Measurements from ENCODE around the gene DLX2. TPM values are rescaled to one million over a fixed set of nuclear protein-coding genes. Genes with fewer than 3 reads are reported as not detected.

Gene DLX2
- total RNA-seq, 4 donors from 2014 or later = not detected

- Histone ChIP-seq H3K36me3 (no peaks in the 10 kb centered on the region), H3K9me3 (no peaks in the 10 kb centered on the region), H3K4me3 (peak overlapping the region in 1 of 2 donors; percentile 33), H3K27ac (no peak overlapping the region), H3K4me1 (peaks cover 0 to 13% of the 10 kb centered on the region in 2 donors), H3K27me3 (peaks cover 87 to 93% of the 10 kb centered on the region in 2 donors)
- DNase-seq = no peak
- TF ChIP-seq CTCF (IDR thresholded peaks at IDR 0.05) (no peak), POLR2A (IDR thresholded peaks at IDR 0.05) (no peak)
- intact Hi-C loops (cut with DNase I; ENCODE audit: low total_unique reads) = no loop called here
Observed at GRCh38 chr2:172101821-172102390, 794 bp downstream of the DLX2 start.

GRCh38 chr2:172100935-172101820, 1.5 kb downstream of the DLX2 start:
- Histone ChIP-seq H3K27ac (no peak overlapping the region), H3K36me3 (no peaks in the 10 kb centered on the region), H3K4me3 (no peak overlapping the region), H3K4me1 (peaks cover 0 to 15% of the 10 kb centered on the region in 2 donors), H3K27me3 (peaks cover 88 to 93% of the 10 kb centered on the region in 2 donors), H3K9me3 (no peaks in the 10 kb centered on the region)
- TF ChIP-seq POLR2A (IDR thresholded peaks at IDR 0.05) (no peak), CTCF (IDR thresholded peaks at IDR 0.05) (no peak)
- intact Hi-C loops (cut with DNase I; ENCODE audit: low total_unique reads) = no loop called here
- no peak for DNase-seq

- no peaks in the 10 kb centered on the region for H3K36me3 ChIP-seq
- no peak overlapping the region for H3K27ac ChIP-seq
- no peak overlapping the region for H3K4me3 ChIP-seq
- intact Hi-C loops (cut with DNase I; ENCODE audit: low total_unique reads) = no loop called here
- peaks cover 91 to 93% of the 10 kb centered on the region in 2 donors for H3K27me3 ChIP-seq
- TF ChIP-seq POLR2A (IDR thresholded peaks at IDR 0.05) (no peak), CTCF (IDR thresholded peaks at IDR 0.05) (no peak)
- DNase-seq = no peak
- H3K9me3 ChIP-seq = no peaks in the 10 kb centered on the region
- H3K4me1 ChIP-seq = peaks cover 0 to 18% of the 10 kb centered on the region in 2 donors
Observed at GRCh38 chr2:172100080-172100934, 2.4 kb downstream of the DLX2 start.

GRCh38 chr2:172099472-172100079, 3.1 kb downstream of the DLX2 start:
- Histone ChIP-seq H3K27me3 (peaks cover 93% of the 10 kb centered on the region in 2 donors), H3K4me3 (no peak overlapping the region), H3K9me3 (no peaks in the 10 kb centered on the region), H3K36me3 (no peaks in the 10 kb centered on the region), H3K4me1 (peaks cover 0 to 25% of the 10 kb centered on the region in 2 donors), H3K27ac (no peak overlapping the region)
- intact Hi-C loops (cut with DNase I; ENCODE audit: low total_unique reads) = no loop called here
- DNase-seq = no peak
- no peak for TF ChIP-seq POLR2A (IDR thresholded peaks at IDR 0.05)
- no peak for TF ChIP-seq CTCF (IDR thresholded peaks at IDR 0.05)
